ENCODE data around the gene IGFBP7.

Gene IGFBP7

DNA sequence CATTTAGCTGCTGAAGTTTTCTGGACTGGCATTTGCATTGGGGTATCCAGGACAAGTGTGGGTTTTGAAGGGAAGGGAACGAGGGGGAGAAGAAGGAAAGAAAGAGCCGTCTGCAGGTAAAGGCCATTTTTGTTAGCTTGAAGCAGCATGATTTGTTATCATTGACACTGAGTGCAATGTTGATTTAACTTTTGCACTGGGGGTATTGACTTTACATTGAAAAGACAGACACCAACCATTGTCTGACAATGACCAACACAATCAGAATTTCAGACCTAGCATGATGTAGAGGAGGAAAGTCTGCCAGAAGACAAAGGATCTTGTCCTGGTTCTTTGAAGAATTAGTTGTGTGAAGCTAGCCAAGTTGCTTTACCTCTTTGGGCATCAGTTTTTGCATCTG, 39.6 kb upstream of the IGFBP7 start:
- TF ChIP-seq, protein P1, sequence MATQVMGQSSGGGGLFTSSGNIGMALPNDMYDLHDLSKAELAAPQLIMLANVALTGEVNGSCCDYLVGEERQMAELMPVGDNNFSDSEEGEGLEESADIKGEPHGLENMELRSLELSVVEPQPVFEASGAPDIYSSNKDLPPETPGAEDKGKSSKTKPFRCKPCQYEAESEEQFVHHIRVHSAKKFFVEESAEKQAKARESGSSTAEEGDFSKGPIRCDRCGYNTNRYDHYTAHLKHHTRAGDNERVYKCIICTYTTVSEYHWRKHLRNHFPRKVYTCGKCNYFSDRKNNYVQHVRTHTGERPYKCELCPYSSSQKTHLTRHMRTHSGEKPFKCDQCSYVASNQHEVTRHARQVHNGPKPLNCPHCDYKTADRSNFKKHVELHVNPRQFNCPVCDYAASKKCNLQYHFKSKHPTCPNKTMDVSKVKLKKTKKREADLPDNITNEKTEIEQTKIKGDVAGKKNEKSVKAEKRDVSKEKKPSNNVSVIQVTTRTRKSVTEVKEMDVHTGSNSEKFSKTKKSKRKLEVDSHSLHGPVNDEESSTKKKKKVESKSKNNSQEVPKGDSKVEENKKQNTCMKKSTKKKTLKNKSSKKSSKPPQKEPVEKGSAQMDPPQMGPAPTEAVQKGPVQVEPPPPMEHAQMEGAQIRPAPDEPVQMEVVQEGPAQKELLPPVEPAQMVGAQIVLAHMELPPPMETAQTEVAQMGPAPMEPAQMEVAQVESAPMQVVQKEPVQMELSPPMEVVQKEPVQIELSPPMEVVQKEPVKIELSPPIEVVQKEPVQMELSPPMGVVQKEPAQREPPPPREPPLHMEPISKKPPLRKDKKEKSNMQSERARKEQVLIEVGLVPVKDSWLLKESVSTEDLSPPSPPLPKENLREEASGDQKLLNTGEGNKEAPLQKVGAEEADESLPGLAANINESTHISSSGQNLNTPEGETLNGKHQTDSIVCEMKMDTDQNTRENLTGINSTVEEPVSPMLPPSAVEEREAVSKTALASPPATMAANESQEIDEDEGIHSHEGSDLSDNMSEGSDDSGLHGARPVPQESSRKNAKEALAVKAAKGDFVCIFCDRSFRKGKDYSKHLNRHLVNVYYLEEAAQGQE (IDR thresholded peaks at IDR 0.05; ENCODE audit: insufficient read depth in 1 of 2, low read depth in 2 of 2, low read length in 2 of 2) = no peak

DNA sequence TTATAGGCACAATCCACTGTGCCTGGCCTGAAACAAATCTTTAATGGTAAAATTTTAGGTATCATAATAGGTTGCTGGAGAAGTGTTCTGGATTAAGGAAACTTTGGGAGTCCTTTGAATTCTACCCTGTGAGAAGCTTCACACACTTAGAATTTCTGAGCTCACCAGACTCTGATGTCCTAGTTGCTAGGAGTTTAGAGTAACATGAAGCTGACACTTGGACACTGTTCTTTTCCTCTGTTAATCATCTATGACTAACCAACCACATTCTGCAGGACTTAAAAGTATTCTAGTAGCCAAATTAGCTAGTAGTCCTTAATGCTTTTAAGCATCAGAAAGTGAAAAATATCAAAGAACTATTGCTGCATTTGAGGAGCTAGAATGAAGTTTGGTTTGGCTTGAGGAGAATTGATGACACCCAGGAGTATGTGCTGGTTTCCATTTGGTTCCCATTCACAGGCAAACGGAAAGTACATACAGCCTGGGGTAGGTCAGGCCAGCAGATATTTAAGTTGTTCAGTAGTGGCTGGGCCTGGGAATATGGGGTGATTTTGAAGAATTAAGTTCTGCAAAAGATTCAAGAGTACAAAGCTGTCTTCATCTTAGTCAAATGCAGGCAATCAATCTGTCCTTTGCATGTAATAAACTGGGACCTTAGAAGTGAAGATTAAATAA, 38.8 kb upstream of the IGFBP7 start:
- TF ChIP-seq SIN3A (IDR thresholded peaks at IDR 0.05; ENCODE audit: borderline replicate concordance, insufficient read depth, low read length) = no peak
- TF ChIP-seq POLR2AphosphoS5 (IDR thresholded peaks at IDR 0.05; ENCODE audit: low read depth, low read length) = no peak
- no peak for TF ChIP-seq TAF1 (IDR thresholded peaks at IDR 0.05; ENCODE audit: borderline replicate concordance, insufficient read depth, low read length)
- TF ChIP-seq, protein P1 (IDR thresholded peaks at IDR 0.05; ENCODE audit: insufficient read depth in 1 of 2, low read depth in 2 of 2, low read length in 2 of 2) = no peak
- no peak for TF ChIP-seq FOXP2 (optimal IDR thresholded peaks at IDR 0.05; ENCODE audit: borderline replicate concordance, extremely low read depth, extremely low read length, insufficient read depth)

DNA sequence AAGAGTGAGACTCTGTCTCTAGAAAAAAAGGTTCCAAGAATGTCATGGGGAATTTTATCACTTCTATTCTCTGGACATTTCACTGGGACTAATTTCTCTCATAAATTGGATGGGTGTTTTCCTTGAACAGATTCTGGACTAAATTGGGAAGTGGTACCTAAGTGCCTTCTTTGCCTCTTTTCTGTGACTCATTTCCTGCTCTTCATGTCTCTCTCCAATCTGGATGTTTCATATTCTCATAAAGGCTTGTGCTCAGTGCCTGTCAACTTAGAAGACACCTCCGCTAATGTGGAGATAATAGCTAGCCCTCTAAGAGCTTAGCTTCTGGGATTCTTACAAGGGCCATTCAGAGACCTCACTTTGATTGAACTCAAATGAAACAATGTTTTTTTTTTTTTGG, 38.0 kb upstream of the IGFBP7 start:
- TF ChIP-seq, protein P1 (IDR thresholded peaks at IDR 0.05; ENCODE audit: insufficient read depth in 1 of 2, low read depth in 2 of 2, low read length in 2 of 2) = no peak
- TF ChIP-seq POLR2AphosphoS5 (IDR thresholded peaks at IDR 0.05; ENCODE audit: low read depth, low read length) (no peak), TAF1 (IDR thresholded peaks at IDR 0.05; ENCODE audit: borderline replicate concordance, insufficient read depth, low read length) (no peak), SIN3A (IDR thresholded peaks at IDR 0.05; ENCODE audit: borderline replicate concordance, insufficient read depth, low read length) (no peak), FOXP2 (optimal IDR thresholded peaks at IDR 0.05; ENCODE audit: borderline replicate concordance, extremely low read depth, extremely low read length, insufficient read depth) (no peak)

DNA sequence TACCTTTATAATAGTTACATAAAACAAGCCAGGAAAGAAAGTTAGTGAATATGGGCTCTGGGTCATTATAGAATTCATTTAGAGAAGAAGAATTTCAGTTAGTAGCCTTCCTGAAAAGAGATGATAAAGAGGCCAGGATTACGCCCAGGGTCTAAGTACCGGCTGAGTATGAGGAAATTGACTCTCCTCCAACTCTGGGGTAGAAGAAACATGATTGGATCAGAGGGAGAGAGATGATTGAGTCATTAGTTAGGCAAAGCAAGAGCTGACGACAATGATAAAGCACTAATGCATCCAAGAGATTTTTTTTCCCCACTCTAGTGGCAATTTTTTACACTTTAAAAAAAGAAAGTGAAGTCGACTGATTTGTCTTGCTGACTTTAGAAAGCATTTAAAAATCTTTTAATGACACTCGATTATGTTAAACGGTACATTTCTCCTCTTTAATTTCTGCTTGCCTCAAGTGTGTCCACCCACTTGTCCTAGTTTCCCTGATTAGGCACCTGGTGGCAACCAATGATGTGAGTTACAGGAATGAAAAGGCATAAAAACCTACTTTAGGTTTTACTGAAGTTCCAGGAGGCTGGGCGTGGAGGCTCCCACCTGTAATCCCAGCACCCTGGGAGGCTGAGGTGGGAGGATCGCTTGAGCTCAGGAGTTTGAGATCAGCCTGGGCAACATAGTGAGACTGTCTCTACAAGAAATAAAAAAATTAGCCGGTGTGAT, 37.3 kb upstream of the IGFBP7 start:
- TF ChIP-seq TAF1 (IDR thresholded peaks at IDR 0.05; ENCODE audit: borderline replicate concordance, insufficient read depth, low read length) = no peak
- TF ChIP-seq, protein P1 (IDR thresholded peaks at IDR 0.05; ENCODE audit: insufficient read depth in 1 of 2, low read depth in 2 of 2, low read length in 2 of 2) = no peak
- no peak for TF ChIP-seq POLR2AphosphoS5 (IDR thresholded peaks at IDR 0.05; ENCODE audit: low read depth, low read length)
- TF ChIP-seq SIN3A (IDR thresholded peaks at IDR 0.05; ENCODE audit: borderline replicate concordance, insufficient read depth, low read length) = no peak
- TF ChIP-seq FOXP2 (optimal IDR thresholded peaks at IDR 0.05; ENCODE audit: borderline replicate concordance, extremely low read depth, extremely low read length, insufficient read depth) = no peak
